Esophagus muscularis mucosa (tissue), 4 donors: ENCODE data around the gene MANSC4. TPM values are rescaled to one million over a fixed set of nuclear protein-coding genes. Genes with fewer than 3 reads are reported as not detected.
"Not testable (repeated sequence)": the region's sequence is repeated elsewhere in the genome, so short reads cannot be mapped to it uniquely, and the experiment has no call there.

Source experiments
- DNase-seq: peaks from one replicate; pipeline ENCODE4 v3.0.0-alpha.2; 2017; ENCODE audit errors: extremely low spot score
- H3K27ac ChIP-seq, 4 donors: fragments of 200-600 bp; sonication (generic); replicated peaks in 1 of 4; 1 replicate in 3 of 4; 2 replicates in 1 of 4; pipeline ENCODE4 v1.5.1; 2016 to 2019; ENCODE audit warnings: mild to moderate bottlenecking in 1 of 4
- H3K27me3 ChIP-seq, 4 donors: fragments of 200-600 bp; sonication (generic); one replicate each; pipeline versions ENCODE4 v1.5.1 to v1.6.0; 2016 to 2019
- H3K36me3 ChIP-seq, 4 donors: fragments of 200-600 bp; sonication (generic); one replicate each; pipeline ENCODE4 v1.5.1; 2016 to 2019
- H3K4me1 ChIP-seq, 4 donors: fragments of 200-600 bp; sonication (generic); one replicate each; pipeline ENCODE4 v1.5.1; 2016 to 2019
- H3K4me3 ChIP-seq, 4 donors: fragments of 200-600 bp; sonication (generic); 1 replicate in 2 of 4; 2 replicates in 2 of 4; pipeline ENCODE4 v1.5.1; 2016 to 2019; ENCODE audit warnings: mild to moderate bottlenecking in 4 of 4, moderate library complexity in 1 of 4
- H3K9me3 ChIP-seq, 4 donors: fragments of 200-600 bp; sonication (generic); 1 replicate in 3 of 4; 2 replicates in 1 of 4; pipeline ENCODE4 v1.5.1; 2016 to 2019
- CTCF ChIP-seq, 3 experiments: fragments of 200-600 bp in 2 of 3; fragments of 450-650 bp in 1 of 3; sonication (generic) in 2 of 3; IDR thresholded peaks; one replicate each; pipeline ENCODE4 v1.5.1; 2017 to 2019; ENCODE audit warnings: antibody characterized with exemption in 3 of 3, mild to moderate bottlenecking in 2 of 3, moderate library complexity in 1 of 3
- EP300 ChIP-seq: sonication (generic); formaldehyde crosslinking; IDR thresholded peaks from one replicate; pipeline ENCODE4 v1.6.1; 2017; ENCODE audit warnings: antibody characterized with exemption
- POLR2A ChIP-seq: fragments of 450-650 bp; IDR thresholded peaks from one replicate; pipeline ENCODE4 v1.6.1; 2017; ENCODE audit warnings: antibody characterized with exemption, moderate library complexity, mild to moderate bottlenecking, low read depth
- POLR2AphosphoS5 ChIP-seq, 2 donors: sonication (generic); formaldehyde crosslinking; IDR thresholded peaks; one replicate each; pipeline ENCODE4 v1.6.1; 2017; ENCODE audit warnings: antibody characterized with exemption in 2 of 2
- WGBS: methylation state at CpG from one replicate; pipeline ENCODE4 v1.1.5; 2018; 5-methylcytosine and 5-hydroxymethylcytosine counted together
- intact Hi-C: fragments of 100-400 bp; cut with DNase I; formaldehyde crosslinking; loops from one replicate; pipeline ENCODE4 v1.15.1; 2023
- total RNA-seq, 4 donors: library from RNA; depleted of rRNA; stranded (reverse); fragments of >200 nt; gene quantifications; one replicate each; pipeline versions ENCODE4 v1.1.0 to v1.2.1, GENCODE V29; 2016

MANSC4 gene
- total RNA-seq, 4 donors from 2014 or later: 0.39 TPM; not detected in 3

GRCh38 chr12:27743601-27744000, 36.4 kb downstream of the MANSC4 start:
- TF ChIP-seq CTCF (IDR thresholded peaks at IDR 0.05): no peak
- TF ChIP-seq EP300: no peak
- TF ChIP-seq POLR2A: no peak
- TF ChIP-seq POLR2AphosphoS5 (IDR thresholded peaks at IDR 0.05): no peak
- Histone ChIP-seq H3K4me3 (no peak overlapping the region), H3K36me3 (peaks cover 8 to 58% (median 35%) of the 10 kb centered on the region in 4 donors), H3K27ac (no peak overlapping the region), H3K27me3 (no peaks in the 10 kb centered on the region), H3K4me1 (peaks cover 4 to 24% (median 21%) of the 10 kb centered on the region in 4 donors), H3K9me3 (no peaks in the 10 kb centered on the region)
- intact Hi-C loops: loop anchor here (5.0 kb wide), 1 partner anchor 39 kb away; the partner anchor contains the start of genes KLHL42 and MANSC4
- DNase-seq: no peak
- WGBS: 94% methylated on average over 5 of the region's 5 CpGs

- H3K27me3 ChIP-seq, H3K27ac ChIP-seq, DNase-seq, H3K4me3 ChIP-seq, H3K9me3 ChIP-seq, H3K4me1 ChIP-seq: not testable (repeated sequence)
- H3K36me3 ChIP-seq: peaks cover 7 to 77% (median 38%) of the 10 kb centered on the region in 4 donors
- intact Hi-C loops: loop anchor here (5.0 kb wide), 1 partner anchor 208 kb away; no protein-coding TSS in a partner anchor
- 95% methylated on average over 9 of the region's 9 CpGs for WGBS
These were observed 45.7 kb downstream of the MANSC4 start for GRCh38 chr12:27734321-27734720.

- intact Hi-C loops: loop anchor here (2.0 to 5.0 kb wide), 2 partner anchors 87 to 209 kb away; no protein-coding TSS in a partner anchor
- Histone ChIP-seq H3K4me1 (no peaks in the 10 kb centered on the region), H3K27me3 (no peaks in the 10 kb centered on the region), H3K4me3 (no peak overlapping the region), H3K9me3 (no peaks in the 10 kb centered on the region), H3K27ac (no peak overlapping the region), H3K36me3 (peaks cover 4 to 72% (median 35%) of the 10 kb centered on the region in 4 donors)
- no peak for TF ChIP-seq POLR2AphosphoS5 (IDR thresholded peaks at IDR 0.05)
- TF ChIP-seq POLR2A: no peak
- TF ChIP-seq EP300: no peak
- 88% methylated on average over 1 of the region's 1 CpG for WGBS
- no peak for DNase-seq
These were observed 46.2 kb downstream of the MANSC4 start for GRCh38 chr12:27733791-27734190.

GRCh38 chr12:27733052-27733656, 46.9 kb downstream of the MANSC4 start:
- H3K9me3 ChIP-seq: no peaks in the 10 kb centered on the region
- 36% methylated on average over 3 of the region's 3 CpGs for WGBS
- H3K4me3 ChIP-seq: no peak overlapping the region
- no peak overlapping the region for H3K27ac ChIP-seq
- H3K36me3 ChIP-seq: peaks cover 4 to 65% (median 33%) of the 10 kb centered on the region in 4 donors
- TF ChIP-seq CTCF (IDR thresholded peaks at IDR 0.05) (peak; percentile 83 to 86 (median 85)), POLR2A (no peak)
- DNase-seq: no peak
- intact Hi-C loops: loop anchor here (2.0 to 5.0 kb wide), 2 partner anchors 88 to 209 kb away; no protein-coding TSS in a partner anchor
- no peaks in the 10 kb centered on the region for H3K27me3 ChIP-seq
- H3K4me1 ChIP-seq: no peaks in the 10 kb centered on the region

GRCh38 chr12:27732281-27732680, 47.8 kb downstream of the MANSC4 start:
- TF ChIP-seq POLR2A (no peak), EP300 (no peak), CTCF (IDR thresholded peaks at IDR 0.05) (no peak), POLR2AphosphoS5 (IDR thresholded peaks at IDR 0.05) (no peak)
- Histone ChIP-seq H3K4me3 (no peak overlapping the region), H3K9me3 (no peaks in the 10 kb centered on the region), H3K4me1 (no peaks in the 10 kb centered on the region), H3K36me3 (peaks cover 4 to 59% (median 29%) of the 10 kb centered on the region in 4 donors), H3K27me3 (no peaks in the 10 kb centered on the region), H3K27ac (no peak overlapping the region)
- no peak for DNase-seq
- WGBS: 60% methylated on average over 2 of the region's 2 CpGs
- intact Hi-C loops: loop anchor here (2.0 to 5.0 kb wide), 2 partner anchors 89 to 210 kb away; no protein-coding TSS in a partner anchor
